HL-60 (cell line): ENCODE data around the gene HIRA.

Source experiments
- CTCF ChIP-seq: IDR thresholded peaks from one replicate; pipeline ENCODE4 v1.5.1; 2011; ENCODE audit warnings: low read length, control low read depth, inconsistent platforms; ENCODE audit not compliant: insufficient read depth
- POLR2AphosphoS5 ChIP-seq: IDR thresholded peaks from 2 replicates; pipeline ENCODE4 v1.6.1; 2012; ENCODE audit warnings: low read depth

- no peak for TF ChIP-seq CTCF
- no peak for TF ChIP-seq POLR2AphosphoS5
Observed at GRCh38 chr22:19398652-19399051, 32.9 kb downstream of the HIRA start.
